HG03066 (cell line): Measurements from ENCODE around the gene PRR7.

Experiments
- ATAC-seq: cut with Tn5 transposase; IDR thresholded peaks from one replicate; pipeline ENCODE4 v1.9.1; 2021; ENCODE audit warnings: low read depth; ENCODE audit not compliant: unreplicated experiment

PRR7 gene

GRCh38 chr5:177421062-177421798 lies 25.4 kb upstream of the PRR7 start:
- no peak for ATAC-seq

- ATAC-seq: no peak
Observed at GRCh38 chr5:177423671-177424070, 22.9 kb upstream of the PRR7 start.

- no peak for ATAC-seq
Observed at GRCh38 chr5:177425196-177425800, 21.3 kb upstream of the PRR7 start.

- peak; percentile 70 for ATAC-seq
Observed at GRCh38 chr5:177425801-177426565, 20.6 kb upstream of the PRR7 start.

- ATAC-seq: peak; percentile 9
Observed at GRCh38 chr5:177426566-177427210, 19.9 kb upstream of the PRR7 start, which contains the start of gene GRK6. TSS of gene GRK6 (plus strand) at chr5:177426676. CDS start at chr5:177426846, 170 bp downstream.

- ATAC-seq: no peak
Observed at GRCh38 chr5:177427211-177427822, 19.3 kb upstream of the PRR7 start.

GRCh38 chr5:177427919-177428573 lies 18.6 kb upstream of the PRR7 start:
- no peak for ATAC-seq

GRCh38 chr5:177428574-177429217 lies 17.9 kb upstream of the PRR7 start:
- ATAC-seq: no peak

- no peak for ATAC-seq
Observed at GRCh38 chr5:177429248-177430040, 17.2 kb upstream of the PRR7 start.

- no peak for ATAC-seq
Observed at GRCh38 chr5:177430140-177430951, 16.3 kb upstream of the PRR7 start.

GRCh38 chr5:177430972-177431316 lies 15.7 kb upstream of the PRR7 start:
- ATAC-seq: no peak

- peak; percentile 37 for ATAC-seq
Observed at GRCh38 chr5:177431317-177432142, 15.1 kb upstream of the PRR7 start.

GRCh38 chr5:177432143-177432838 lies 14.3 kb upstream of the PRR7 start:
- no peak for ATAC-seq

GRCh38 chr5:177432839-177433657 lies 13.6 kb upstream of the PRR7 start:
- ATAC-seq: no peak

- ATAC-seq: no peak
Observed at GRCh38 chr5:177433658-177434217, 12.9 kb upstream of the PRR7 start.
